ENCODE measurements around the gene TLE5. TPM values are rescaled to one million over a fixed set of nuclear protein-coding genes. Genes with fewer than 3 reads are reported as not detected.

TLE5 gene
- total RNA-seq = 245 and 277 TPM in 2 replicates

GRCh38 chr19:3062165-3063105, at the start of gene TLE5:
TSS of gene TLE5 (minus strand) at chr19:3062495. CDS start at chr19:3062200, 295 bp downstream.

GRCh38 chr19:3029065-3029923, 33.0 kb downstream of the TLE5 start, which contains the start of gene TLE2:
TSS of gene TLE2 (minus strand) at chr19:3029280. CDS start at chr19:3028904, 376 bp downstream.

Other genes starting within 250 kb of the TLE5 start
- 0.80 and 1.1 TPM in 2 replicates for gene ZNF554, start 242.6 kb downstream of the TLE5 start, total RNA-seq
- gene ZNF555, start 221.0 kb downstream of the TLE5 start, total RNA-seq = 2.9 and 3.1 TPM in 2 replicates
- gene ZNF556, start 195.2 kb downstream of the TLE5 start, total RNA-seq = not detected in 2 replicates
- gene ZNF57, start 161.6 kb downstream of the TLE5 start, total RNA-seq = 2.1 and 2.2 TPM in 2 replicates
- 1.2 and 2.8 TPM in 2 replicates for gene ZNF77, start 117.5 kb downstream of the TLE5 start, total RNA-seq
- 0.20 and 0.25 TPM in 2 replicates for gene TLE6, start 84.9 kb downstream of the TLE5 start, total RNA-seq
- 8.3 and 10.1 TPM in 2 replicates for gene TLE2, start 33.2 kb downstream of the TLE5 start, total RNA-seq
- gene GNA11, start 31.9 kb upstream of the TLE5 start, total RNA-seq = 83.9 and 97.8 TPM in 2 replicates
- 0.44 TPM in 1 of 2 replicates, not detected in the other for gene GNA15, start 73.5 kb upstream of the TLE5 start, total RNA-seq
- gene S1PR4, start 116.3 kb upstream of the TLE5 start, total RNA-seq = 0.73 and 1.5 TPM in 2 replicates
- gene NCLN, start 123.4 kb upstream of the TLE5 start, total RNA-seq = 90.3 and 94.6 TPM in 2 replicates
- gene CELF5, start 162.2 kb upstream of the TLE5 start, total RNA-seq = not detected in 2 replicates